ENCODE data around the gene INHBB.

The INHBB gene

GRCh38 chr2:120354935-120355779 lies 9.2 kb downstream of the INHBB start:
- Histone ChIP-seq H3K27ac (ENCODE audit: low read length) (no peak overlapping the region), H3K36me3 (replicated peaks; ENCODE audit: insufficient read depth, low read length) (no peaks in the 10 kb centered on the region), H4K20me1 (ENCODE audit: insufficient read depth, low read length) (no peaks in the 10 kb centered on the region), H3K4me3 (ENCODE audit: low read length) (no peak overlapping the region), H3K4me1 (ENCODE audit: low read length) (no peaks in the 10 kb centered on the region), H2AFZ (ENCODE audit: low read length) (no peak overlapping the region), H3K9me2 (replicated peaks; ENCODE audit: insufficient read depth, low read length) (no peaks in the 10 kb centered on the region), H3K9me3 (replicated peaks; ENCODE audit: insufficient read depth, low read length) (no peaks in the 10 kb centered on the region), H3F3A (ENCODE audit: insufficient read depth, low read length) (no peaks in the 10 kb centered on the region), H3K9ac (ENCODE audit: low read length) (no peak overlapping the region), H3K4me2 (ENCODE audit: low read depth, low read length) (no peak overlapping the region), H3K27me3 (replicated peaks; ENCODE audit: insufficient read depth, low read length) (peaks cover 57% of the 10 kb centered on the region), H3K79me2 (ENCODE audit: low read length) (no peaks in the 10 kb centered on the region)
- TF ChIP-seq EZH2 (optimal IDR thresholded peaks at IDR 0.05; ENCODE audit: low read depth, low read length) (no peak), CTCF (IDR thresholded peaks at IDR 0.05; ENCODE audit: low read length) (no peak), EZH2phosphoT487 (IDR thresholded peaks at IDR 0.05; ENCODE audit: low read length) (no peak)
- no peak for DNase-seq

GRCh38 chr2:120355780-120356266 lies 9.9 kb downstream of the INHBB start:
- Histone ChIP-seq H3K9ac (ENCODE audit: low read length) (no peak overlapping the region), H3K27me3 (replicated peaks; ENCODE audit: insufficient read depth, low read length) (peaks cover 55% of the 10 kb centered on the region), H4K20me1 (ENCODE audit: insufficient read depth, low read length) (no peaks in the 10 kb centered on the region), H3K9me3 (replicated peaks; ENCODE audit: insufficient read depth, low read length) (no peaks in the 10 kb centered on the region), H3K4me2 (ENCODE audit: low read depth, low read length) (no peak overlapping the region), H3K79me2 (ENCODE audit: low read length) (no peaks in the 10 kb centered on the region), H3K4me3 (ENCODE audit: low read length) (no peak overlapping the region), H2AFZ (ENCODE audit: low read length) (no peak overlapping the region), H3K4me1 (ENCODE audit: low read length) (no peaks in the 10 kb centered on the region), H3K27ac (ENCODE audit: low read length) (no peak overlapping the region), H3F3A (ENCODE audit: insufficient read depth, low read length) (no peaks in the 10 kb centered on the region), H3K9me2 (replicated peaks; ENCODE audit: insufficient read depth, low read length) (no peaks in the 10 kb centered on the region), H3K36me3 (replicated peaks; ENCODE audit: insufficient read depth, low read length) (no peaks in the 10 kb centered on the region)
- TF ChIP-seq EZH2 (optimal IDR thresholded peaks at IDR 0.05; ENCODE audit: low read depth, low read length) (no peak), CTCF (IDR thresholded peaks at IDR 0.05; ENCODE audit: low read length) (no peak), EZH2phosphoT487 (IDR thresholded peaks at IDR 0.05; ENCODE audit: low read length) (no peak)
- no peak for DNase-seq

GRCh38 chr2:120357768-120358167 lies 11.8 kb downstream of the INHBB start:
- DNase-seq: no peak
- H3K36me3 ChIP-seq (replicated peaks; ENCODE audit: insufficient read depth, low read length): no peaks in the 10 kb centered on the region
- H2AFZ ChIP-seq (ENCODE audit: low read length): no peak overlapping the region
- TF ChIP-seq EZH2 (optimal IDR thresholded peaks at IDR 0.05; ENCODE audit: low read depth, low read length) (no peak), EZH2phosphoT487 (IDR thresholded peaks at IDR 0.05; ENCODE audit: low read length) (no peak), CTCF (IDR thresholded peaks at IDR 0.05; ENCODE audit: low read length) (no peak)
- no peak overlapping the region for H3K4me2 ChIP-seq (ENCODE audit: low read depth, low read length)
- H3K27ac ChIP-seq (ENCODE audit: low read length): no peak overlapping the region
- H4K20me1 ChIP-seq (ENCODE audit: insufficient read depth, low read length): no peaks in the 10 kb centered on the region
- H3K79me2 ChIP-seq (ENCODE audit: low read length): no peaks in the 10 kb centered on the region
- no peaks in the 10 kb centered on the region for H3K4me1 ChIP-seq (ENCODE audit: low read length)
- peaks cover 50% of the 10 kb centered on the region for H3K27me3 ChIP-seq (replicated peaks; ENCODE audit: insufficient read depth, low read length)
- no peaks in the 10 kb centered on the region for H3K9me2 ChIP-seq (replicated peaks; ENCODE audit: insufficient read depth, low read length)
- no peak overlapping the region for H3K4me3 ChIP-seq (ENCODE audit: low read length)
- H3F3A ChIP-seq (ENCODE audit: insufficient read depth, low read length): no peaks in the 10 kb centered on the region
- no peak overlapping the region for H3K9ac ChIP-seq (ENCODE audit: low read length)
- no peaks in the 10 kb centered on the region for H3K9me3 ChIP-seq (replicated peaks; ENCODE audit: insufficient read depth, low read length)
